Inflammatory macrophage (primary cell): ENCODE data around the gene NEURL1B.

Source experiments
- DNase-seq, 2 donors: peaks; one replicate each; pipeline ENCODE4 v3.0.0-alpha.2; 2020 to 2022

Gene NEURL1B

DNA sequence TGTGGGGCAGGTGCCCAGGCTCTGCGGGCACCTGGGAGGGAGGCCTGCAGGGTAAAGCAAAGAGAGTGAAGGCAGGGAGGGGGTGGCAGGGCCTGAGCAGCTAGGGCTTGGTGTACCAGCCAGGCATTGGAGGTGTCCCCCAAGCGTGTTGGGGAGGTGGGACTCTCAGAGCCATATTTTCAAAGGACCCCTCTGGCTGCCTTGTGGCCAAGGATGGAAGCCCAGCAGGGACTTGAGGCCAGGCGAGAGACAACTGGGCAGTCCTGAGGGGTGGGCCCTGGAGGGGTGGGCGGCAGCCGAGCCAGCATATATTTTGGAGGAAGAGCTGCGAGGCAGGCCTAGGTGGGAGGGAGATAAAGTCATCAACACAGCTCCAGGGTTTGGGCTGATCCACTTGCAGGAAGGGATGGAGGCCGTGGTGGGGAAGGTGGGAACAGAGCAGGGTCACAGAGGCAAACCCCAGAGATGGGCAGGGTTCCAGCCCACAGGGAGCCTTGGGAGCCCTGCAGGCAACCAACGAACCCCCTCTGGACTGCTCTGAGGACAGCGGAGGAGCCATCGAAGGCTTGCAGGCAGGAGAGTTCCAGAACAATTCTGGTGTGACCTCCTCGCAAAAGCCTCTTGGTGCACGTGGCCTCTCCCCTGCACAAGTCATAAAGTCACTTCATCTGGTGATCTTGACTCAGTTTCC, 94.2 kb downstream of the NEURL1B start:
- DNase-seq = no peak

GRCh38 chr5:172736508-172737135, 95.6 kb downstream of the NEURL1B start:
- DNase-seq = no peak

DNA sequence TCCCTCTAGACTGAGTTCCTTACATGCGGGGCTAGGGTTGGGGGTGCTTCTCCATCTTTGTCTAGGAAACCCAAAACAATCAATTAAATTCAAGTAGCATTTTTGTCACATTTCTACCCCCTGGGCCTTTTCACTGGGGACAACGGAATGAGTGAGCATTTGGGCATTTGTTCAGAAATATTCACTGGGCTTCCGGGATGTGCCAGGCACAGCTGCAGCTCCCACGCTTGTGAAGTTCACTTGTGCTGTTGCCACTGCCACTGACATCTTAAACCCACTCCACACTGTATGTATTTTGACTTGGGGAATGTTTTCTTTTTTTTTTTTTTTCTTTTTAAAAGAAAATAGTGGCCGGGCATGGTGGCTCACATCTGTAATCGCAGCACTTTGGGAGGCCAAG, 98.3 kb downstream of the NEURL1B start:
- DNase-seq = no peak

DNA sequence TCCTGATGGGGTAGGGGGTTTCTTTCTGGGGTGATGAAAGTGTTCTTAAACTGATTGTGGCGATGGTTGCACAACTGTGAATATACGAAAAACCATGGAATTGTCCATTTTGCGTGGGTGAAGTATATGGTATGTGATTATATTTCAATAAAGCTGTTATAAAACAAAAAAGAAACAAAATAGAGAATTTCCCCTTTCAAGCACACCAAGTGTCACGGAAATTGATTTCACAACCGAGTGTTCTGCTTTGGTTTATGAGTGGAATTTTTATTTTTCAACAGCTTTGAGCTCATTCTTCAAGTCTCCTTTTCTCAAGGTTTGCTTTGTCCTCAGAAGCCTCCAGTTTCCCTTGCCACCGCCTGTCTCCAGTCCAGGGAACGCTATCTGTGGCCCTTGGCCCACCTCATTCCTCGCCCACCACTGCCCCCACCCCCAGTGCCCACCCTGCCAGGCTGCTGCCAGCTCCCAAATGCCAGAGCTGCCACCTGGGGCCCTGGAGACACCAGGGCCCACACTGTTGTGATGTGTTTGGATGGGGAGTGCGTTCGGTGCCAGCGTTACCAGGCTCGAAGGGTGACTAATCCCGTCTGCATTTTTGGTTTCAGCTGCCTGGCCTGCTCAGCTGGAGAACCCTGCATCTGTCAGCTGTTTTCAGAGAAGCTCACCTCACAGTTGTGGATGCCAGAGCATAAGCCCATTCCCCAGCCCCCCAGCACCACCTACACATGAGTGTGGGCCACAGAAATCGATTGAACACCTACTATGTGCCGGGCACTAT, 99.6 kb downstream of the NEURL1B start:
- DNase-seq = peak; percentile 58 to 69
